ENCODE results near the gene PCF11. TPM values are rescaled to one million over a fixed set of nuclear protein-coding genes. Genes with fewer than 3 reads are reported as not detected.

PCF11 gene
- total RNA-seq = 61.0 and 65.1 TPM in 2 replicates

GRCh38 chr11:83156996-83157593 lies at the start of gene PCF11:
PCF11 (plus strand) TSS chr11:83157131; CDS start chr11:83157440, 309 bp downstream.
- H3K9me3 Mint-ChIP-seq = no peaks in the 10 kb centered on the region
- peaks cover 35% of the 10 kb centered on the region for H3K4me1 Mint-ChIP-seq
- no peaks in the 10 kb centered on the region for H3K27me3 Mint-ChIP-seq
- peak within 1 kb of the TSS; percentile 100 for H3K27ac Mint-ChIP-seq
- DNase-seq = peak; percentile 98
- H3K36me3 Mint-ChIP-seq (ENCODE audit: low read depth) = peaks cover 46% of the 10 kb centered on the region
- intact Hi-C loops (cut with micrococcal nuclease) = loop anchor here (1.0 to 5.0 kb wide), 8 partner anchors 36 to 256 kb away; partner anchors contain the start of genes ANKRD42, CCDC90B, DDIAS and RAB30
- H3K4me3 Mint-ChIP-seq = peak within 1 kb of the TSS; percentile 100

GRCh38 chr11:83112886-83113285 lies 44.0 kb upstream of the PCF11 start:
- Mint-ChIP-seq H3K36me3 (ENCODE audit: low read depth) (no peaks in the 10 kb centered on the region), H3K4me1 (peaks cover 14% of the 10 kb centered on the region), H3K4me3 (no peak overlapping the region), H3K9me3 (no peaks in the 10 kb centered on the region), H3K27me3 (peaks cover 3% of the 10 kb centered on the region), H3K27ac (no peak overlapping the region)
- intact Hi-C loops (cut with micrococcal nuclease) = no loop called here
- DNase-seq = peak; percentile 12

GRCh38 chr11:83115026-83115425 lies 41.9 kb upstream of the PCF11 start:
- H3K4me3 Mint-ChIP-seq = peak overlapping the region; percentile 11
- H3K4me1 Mint-ChIP-seq = peaks cover 22% of the 10 kb centered on the region
- H3K27ac Mint-ChIP-seq = no peak overlapping the region
- DNase-seq = peak; percentile 41
- H3K36me3 Mint-ChIP-seq (ENCODE audit: low read depth) = no peaks in the 10 kb centered on the region
- intact Hi-C loops (cut with micrococcal nuclease) = loop anchor here (5.0 kb wide), 1 partner anchor 118 kb away; no protein-coding TSS in a partner anchor
- H3K9me3 Mint-ChIP-seq = no peaks in the 10 kb centered on the region
- H3K27me3 Mint-ChIP-seq = peaks cover 3% of the 10 kb centered on the region

- Mint-ChIP-seq H3K27me3 (peaks cover 3% of the 10 kb centered on the region), H3K27ac (no peak overlapping the region), H3K4me3 (peak overlapping the region; percentile 57), H3K4me1 (peaks cover 22% of the 10 kb centered on the region), H3K9me3 (no peaks in the 10 kb centered on the region), H3K36me3 (ENCODE audit: low read depth) (no peaks in the 10 kb centered on the region)
- no peak for DNase-seq
- intact Hi-C loops (cut with micrococcal nuclease) = loop anchor here (5.0 kb wide), 1 partner anchor 118 kb away; no protein-coding TSS in a partner anchor
These were observed 41.4 kb upstream of the PCF11 start for GRCh38 chr11:83115551-83115950.

- no peaks in the 10 kb centered on the region for H3K9me3 Mint-ChIP-seq
- H3K4me3 Mint-ChIP-seq = peak overlapping the region; percentile 82
- intact Hi-C loops (cut with micrococcal nuclease) = loop anchor here (2.0 to 5.0 kb wide), 2 partner anchors 41 to 119 kb away; partner anchors contain the start of gene PCF11
- H3K4me1 Mint-ChIP-seq = peaks cover 22% of the 10 kb centered on the region
- H3K27ac Mint-ChIP-seq = no peak overlapping the region
- no peak for DNase-seq
- H3K36me3 Mint-ChIP-seq (ENCODE audit: low read depth) = no peaks in the 10 kb centered on the region
- H3K27me3 Mint-ChIP-seq = peaks cover 3% of the 10 kb centered on the region
These were observed 40.8 kb upstream of the PCF11 start for GRCh38 chr11:83116015-83116641.

- Mint-ChIP-seq H3K4me1 (peaks cover 36% of the 10 kb centered on the region), H3K36me3 (ENCODE audit: low read depth) (no peaks in the 10 kb centered on the region), H3K27me3 (no peaks in the 10 kb centered on the region), H3K9me3 (no peaks in the 10 kb centered on the region), H3K4me3 (no peak overlapping the region), H3K27ac (no peak overlapping the region)
- no peak for DNase-seq
- intact Hi-C loops (cut with micrococcal nuclease) = loop anchor here (5.0 kb wide), 1 partner anchor 122 kb away; no protein-coding TSS in a partner anchor
These were observed 38.1 kb upstream of the PCF11 start for GRCh38 chr11:83118814-83119213.

- no peaks in the 10 kb centered on the region for H3K9me3 Mint-ChIP-seq
- no peaks in the 10 kb centered on the region for H3K27me3 Mint-ChIP-seq
- no peak overlapping the region for H3K27ac Mint-ChIP-seq
- peak; percentile 52 for DNase-seq
- no peaks in the 10 kb centered on the region for H3K36me3 Mint-ChIP-seq (ENCODE audit: low read depth)
- no peak overlapping the region for H3K4me3 Mint-ChIP-seq
- intact Hi-C loops (cut with micrococcal nuclease) = loop anchor here (5.0 kb wide), 1 partner anchor 122 kb away; no protein-coding TSS in a partner anchor
- H3K4me1 Mint-ChIP-seq = peaks cover 36% of the 10 kb centered on the region
These were observed 37.7 kb upstream of the PCF11 start for GRCh38 chr11:83119216-83119615.

- Mint-ChIP-seq H3K4me1 (peaks cover 31% of the 10 kb centered on the region), H3K27ac (no peak overlapping the region)
These were observed 36.6 kb upstream of the PCF11 start for GRCh38 chr11:83120327-83120726.

GRCh38 chr11:83122050-83122449 lies 34.9 kb upstream of the PCF11 start:
- H3K36me3 Mint-ChIP-seq (ENCODE audit: low read depth) = no peaks in the 10 kb centered on the region
- H3K4me3 Mint-ChIP-seq = no peak overlapping the region
- intact Hi-C loops (cut with micrococcal nuclease) = no loop called here
- no peaks in the 10 kb centered on the region for H3K9me3 Mint-ChIP-seq
- peaks cover 26% of the 10 kb centered on the region for H3K4me1 Mint-ChIP-seq
- peak; percentile 42 for DNase-seq
- H3K27ac Mint-ChIP-seq = no peak overlapping the region
- H3K27me3 Mint-ChIP-seq = no peaks in the 10 kb centered on the region

More at GRCh38 chr11:83120327-83120726, 36.6 kb upstream of the PCF11 start:
- DNase-seq = no peak
- intact Hi-C loops (cut with micrococcal nuclease) = no loop called here
- Mint-ChIP-seq H3K4me3 (no peak overlapping the region), H3K27me3 (no peaks in the 10 kb centered on the region), H3K9me3 (no peaks in the 10 kb centered on the region), H3K36me3 (ENCODE audit: low read depth) (no peaks in the 10 kb centered on the region)

GRCh38 chr11:83122766-83123165 lies 34.2 kb upstream of the PCF11 start:
- Mint-ChIP-seq H3K27ac (no peak overlapping the region), H3K4me3 (no peak overlapping the region), H3K4me1 (peaks cover 22% of the 10 kb centered on the region), H3K9me3 (no peaks in the 10 kb centered on the region), H3K36me3 (ENCODE audit: low read depth) (no peaks in the 10 kb centered on the region), H3K27me3 (no peaks in the 10 kb centered on the region)
- no peak for DNase-seq
- intact Hi-C loops (cut with micrococcal nuclease) = no loop called here

- H3K27me3 Mint-ChIP-seq = no peaks in the 10 kb centered on the region
- no peaks in the 10 kb centered on the region for H3K36me3 Mint-ChIP-seq (ENCODE audit: low read depth)
- no peak for DNase-seq
- H3K27ac Mint-ChIP-seq = no peak overlapping the region
- H3K4me3 Mint-ChIP-seq = no peak overlapping the region
- no peaks in the 10 kb centered on the region for H3K9me3 Mint-ChIP-seq
- intact Hi-C loops (cut with micrococcal nuclease) = no loop called here
- peaks cover 13% of the 10 kb centered on the region for H3K4me1 Mint-ChIP-seq
These were observed 32.1 kb upstream of the PCF11 start for GRCh38 chr11:83124636-83125424.

GRCh38 chr11:83125577-83125976 lies 31.4 kb upstream of the PCF11 start:
- Mint-ChIP-seq H3K9me3 (no peaks in the 10 kb centered on the region), H3K27ac (no peak overlapping the region), H3K4me1 (peaks cover 13% of the 10 kb centered on the region), H3K36me3 (ENCODE audit: low read depth) (no peaks in the 10 kb centered on the region), H3K4me3 (no peak overlapping the region), H3K27me3 (no peaks in the 10 kb centered on the region)
- DNase-seq = no peak
- intact Hi-C loops (cut with micrococcal nuclease) = no loop called here

- no peak overlapping the region for H3K4me3 Mint-ChIP-seq
- no peaks in the 10 kb centered on the region for H3K27me3 Mint-ChIP-seq
- H3K36me3 Mint-ChIP-seq (ENCODE audit: low read depth) = no peaks in the 10 kb centered on the region
- peaks cover 1% of the 10 kb centered on the region for H3K9me3 Mint-ChIP-seq
- H3K4me1 Mint-ChIP-seq = peaks cover 8% of the 10 kb centered on the region
- H3K27ac Mint-ChIP-seq = no peak overlapping the region
- DNase-seq = no peak
- intact Hi-C loops (cut with micrococcal nuclease) = no loop called here
These were observed 29.7 kb upstream of the PCF11 start for GRCh38 chr11:83127310-83127637.

GRCh38 chr11:83132191-83132590 lies 24.7 kb upstream of the PCF11 start:
- DNase-seq = no peak
- Mint-ChIP-seq H3K9me3 (peaks cover 7% of the 10 kb centered on the region), H3K36me3 (ENCODE audit: low read depth) (no peaks in the 10 kb centered on the region), H3K4me3 (no peak overlapping the region), H3K27ac (no peak overlapping the region), H3K4me1 (no peaks in the 10 kb centered on the region), H3K27me3 (peaks cover 3% of the 10 kb centered on the region)
- intact Hi-C loops (cut with micrococcal nuclease) = no loop called here

All from activated CD4-positive, alpha-beta T cell treated with anti-CD3 and anti-CD28 coated beads, Interleukin-2, amount 10 ng/mL, durations not matched to agents 24 days and 14 days (primary cell).